GM10266 (cell line): Measurements from ENCODE around the gene RAMAC.

ENCODE experiments used
- DNase-seq: peaks from one replicate; pipeline ENCODE4 v3.0.0; 2012; ENCODE audit errors: extremely low spot score
- TF ChIP-seq, protein P1 (sequence below): IDR thresholded peaks from 2 replicates; pipeline ENCODE4 v1.5.1; 2012; ENCODE audit warnings: mild to moderate bottlenecking, low read depth; ENCODE audit not compliant: control insufficient read depth, insufficient read depth; ENCODE audit errors: missing control alignments

Gene RAMAC

DNA sequence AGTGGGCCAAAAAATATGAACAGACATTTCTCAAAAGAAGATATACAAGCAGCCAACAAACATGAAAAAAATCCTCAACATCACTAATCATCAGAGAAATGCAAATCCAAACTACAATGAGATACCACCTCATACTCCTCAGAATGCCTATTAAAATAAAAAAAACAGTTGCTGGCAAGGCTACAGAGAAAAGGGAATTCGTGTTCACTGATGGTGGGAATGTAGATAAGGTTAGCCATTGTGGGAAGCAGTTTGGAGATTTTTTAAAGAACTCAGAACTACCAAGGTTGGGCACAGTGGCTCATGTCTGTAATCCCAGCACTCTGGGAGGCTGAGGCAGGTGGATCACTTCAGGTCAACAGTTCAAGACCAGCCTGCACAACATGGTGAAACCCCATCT, 53.2 kb downstream of the RAMAC start:
- DNase-seq, result no peak
- TF ChIP-seq, protein P1, sequence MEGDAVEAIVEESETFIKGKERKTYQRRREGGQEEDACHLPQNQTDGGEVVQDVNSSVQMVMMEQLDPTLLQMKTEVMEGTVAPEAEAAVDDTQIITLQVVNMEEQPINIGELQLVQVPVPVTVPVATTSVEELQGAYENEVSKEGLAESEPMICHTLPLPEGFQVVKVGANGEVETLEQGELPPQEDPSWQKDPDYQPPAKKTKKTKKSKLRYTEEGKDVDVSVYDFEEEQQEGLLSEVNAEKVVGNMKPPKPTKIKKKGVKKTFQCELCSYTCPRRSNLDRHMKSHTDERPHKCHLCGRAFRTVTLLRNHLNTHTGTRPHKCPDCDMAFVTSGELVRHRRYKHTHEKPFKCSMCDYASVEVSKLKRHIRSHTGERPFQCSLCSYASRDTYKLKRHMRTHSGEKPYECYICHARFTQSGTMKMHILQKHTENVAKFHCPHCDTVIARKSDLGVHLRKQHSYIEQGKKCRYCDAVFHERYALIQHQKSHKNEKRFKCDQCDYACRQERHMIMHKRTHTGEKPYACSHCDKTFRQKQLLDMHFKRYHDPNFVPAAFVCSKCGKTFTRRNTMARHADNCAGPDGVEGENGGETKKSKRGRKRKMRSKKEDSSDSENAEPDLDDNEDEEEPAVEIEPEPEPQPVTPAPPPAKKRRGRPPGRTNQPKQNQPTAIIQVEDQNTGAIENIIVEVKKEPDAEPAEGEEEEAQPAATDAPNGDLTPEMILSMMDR, result no peak
